Activated B cell treated with CpG ODN at 0.5 μM for 24 hours (primary cell): Measurements from ENCODE around the gene GOLT1A. TPM values are rescaled to one million over a fixed set of nuclear protein-coding genes. Genes with fewer than 3 reads are reported as not detected.

ENCODE experiments used
- ATAC-seq: fragments of 200-7000 bp; cut with Tn5 transposase; one replicate; pipeline ENCODE4 v1.10.0; 2021; ENCODE audit warnings: low read depth, mild to moderate bottlenecking, moderate library complexity
- CTCF ChIA-PET: fragments of 350-600 bp; sonication (Branson Sonifier 250); formaldehyde crosslinking; loops from one replicate; lab custom pipeline; 2021; ENCODE audit warnings: antibody characterized with exemption; lab: Charles Lee
- POLR2A ChIA-PET: fragments of 350-600 bp; sonication (Branson Sonifier 250); formaldehyde crosslinking; loops from one replicate; lab custom pipeline; 2021; ENCODE audit warnings: antibody characterized with exemption; lab: Charles Lee
- DNase-seq: peaks from one replicate; pipeline ENCODE4 v3.0.0; 2022
- H3K27ac Mint-ChIP-seq: one replicate; pipeline ENCODE4 v1.8.0; 2020; ENCODE audit warnings: mixed read lengths
- H3K27me3 Mint-ChIP-seq: one replicate; pipeline ENCODE4 v1.8.0; 2021; ENCODE audit warnings: mixed read lengths
- H3K36me3 Mint-ChIP-seq: one replicate; pipeline ENCODE4 v1.8.0; 2021; ENCODE audit warnings: low read depth, mixed read lengths
- H3K4me1 Mint-ChIP-seq: one replicate; pipeline ENCODE4 v1.8.0; 2021; ENCODE audit warnings: mixed read lengths
- H3K4me3 Mint-ChIP-seq: one replicate; pipeline ENCODE4 v1.8.0; 2020; ENCODE audit warnings: mild to moderate bottlenecking, mixed read lengths
- H3K9me3 Mint-ChIP-seq: one replicate; pipeline ENCODE4 v1.8.0; 2020; ENCODE audit warnings: mixed read lengths
- CTCF ChIP-seq: fragments of 200-600 bp; IDR thresholded peaks from one replicate; pipeline ENCODE4 v1.8.0; 2022; ENCODE audit warnings: antibody characterized with exemption, mild to moderate bottlenecking
- intact Hi-C: fragments of 100-400 bp; cut with micrococcal nuclease; formaldehyde crosslinking; loops from one replicate; pipeline ENCODE4 v1.15.1; 2024
- total RNA-seq: library from RNA; stranded (reverse); gene quantifications from 2 replicates; pipeline ENCODE4 v1.2.3, GENCODE V29; 2022

GOLT1A gene
- total RNA-seq, 1 donor from 2014 or later: not detected

GRCh38 chr1:204257446-204257845 is 43.7 kb upstream of the GOLT1A start:
- POLR2A ChIA-PET: no interaction called here
- H3K9me3 Mint-ChIP-seq: no peaks in the 10 kb centered on the region
- CTCF ChIA-PET: interaction anchor here (1.6 kb wide), 1 partner anchor 141 kb away, joined by 6 read pairs; no protein-coding TSS in a partner anchor

GRCh38 chr1:204256531-204256930 is 42.7 kb upstream of the GOLT1A start:
- Mint-ChIP-seq H3K4me3 (no peak overlapping the region), H3K27ac (no peak overlapping the region), H3K27me3 (no peaks in the 10 kb centered on the region), H3K9me3 (no peaks in the 10 kb centered on the region), H3K4me1 (no peaks in the 10 kb centered on the region), H3K36me3 (no peaks in the 10 kb centered on the region)
- ChIA-PET CTCF (no interaction called here), POLR2A (no interaction called here)
- intact Hi-C loops: no loop called here
- no peak for TF ChIP-seq CTCF
- DNase-seq (no peak), ATAC-seq (no peak)

More at GRCh38 chr1:204257446-204257845, 43.7 kb upstream of the GOLT1A start:
- TF ChIP-seq CTCF: no peak
- DNase-seq (no peak), ATAC-seq (no peak)
- Mint-ChIP-seq H3K4me3 (no peak overlapping the region), H3K4me1 (no peaks in the 10 kb centered on the region), H3K27me3 (no peaks in the 10 kb centered on the region), H3K27ac (no peak overlapping the region), H3K36me3 (no peaks in the 10 kb centered on the region)
- intact Hi-C loops: no loop called here

DNA sequence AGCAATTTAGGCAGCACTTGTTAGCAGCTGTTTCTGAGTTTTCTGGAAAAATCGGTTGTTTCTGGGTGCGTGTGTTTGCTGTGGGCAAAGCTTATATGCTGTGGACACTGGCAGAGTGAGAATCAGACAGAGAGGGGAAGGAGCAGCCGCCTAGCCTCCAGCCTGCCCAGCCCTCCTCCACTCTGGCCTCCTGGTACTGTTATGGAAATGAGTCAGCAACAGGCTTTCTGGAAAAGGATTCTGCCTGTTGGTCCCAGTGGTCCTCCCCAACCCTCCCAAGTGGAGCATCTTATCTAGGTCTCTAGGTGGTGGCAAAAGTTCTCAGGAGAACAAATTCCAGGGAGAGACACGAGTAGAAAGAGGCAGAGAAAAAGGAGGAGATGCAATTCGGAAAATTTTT is 42.2 kb upstream of the GOLT1A start:
- H3K9me3 Mint-ChIP-seq: no peaks in the 10 kb centered on the region
- intact Hi-C loops: no loop called here
- CTCF ChIA-PET: no interaction called here
- no peak overlapping the region for H3K4me3 Mint-ChIP-seq
- H3K27ac Mint-ChIP-seq: no peak overlapping the region
- DNase-seq (no peak), ATAC-seq (no peak)
- no peaks in the 10 kb centered on the region for H3K4me1 Mint-ChIP-seq
- no peaks in the 10 kb centered on the region for H3K27me3 Mint-ChIP-seq
- POLR2A ChIA-PET: no interaction called here
- no peaks in the 10 kb centered on the region for H3K36me3 Mint-ChIP-seq
- no peak for TF ChIP-seq CTCF

- CTCF ChIA-PET: interaction anchor here (0.7 kb wide), 1 partner anchor 48 kb away, joined by 4 read pairs; no protein-coding TSS in a partner anchor
- no peak overlapping the region for H3K4me3 Mint-ChIP-seq
- ATAC-seq (no peak), DNase-seq (no peak)
- H3K27me3 Mint-ChIP-seq: no peaks in the 10 kb centered on the region
- TF ChIP-seq CTCF: no peak
- H3K4me1 Mint-ChIP-seq: no peaks in the 10 kb centered on the region
- no peaks in the 10 kb centered on the region for H3K9me3 Mint-ChIP-seq
- H3K36me3 Mint-ChIP-seq: no peaks in the 10 kb centered on the region
- intact Hi-C loops: no loop called here
- no peak overlapping the region for H3K27ac Mint-ChIP-seq
- POLR2A ChIA-PET: no interaction called here
These were observed 41.4 kb upstream of the GOLT1A start for GRCh38 chr1:204255225-204255624.

DNA sequence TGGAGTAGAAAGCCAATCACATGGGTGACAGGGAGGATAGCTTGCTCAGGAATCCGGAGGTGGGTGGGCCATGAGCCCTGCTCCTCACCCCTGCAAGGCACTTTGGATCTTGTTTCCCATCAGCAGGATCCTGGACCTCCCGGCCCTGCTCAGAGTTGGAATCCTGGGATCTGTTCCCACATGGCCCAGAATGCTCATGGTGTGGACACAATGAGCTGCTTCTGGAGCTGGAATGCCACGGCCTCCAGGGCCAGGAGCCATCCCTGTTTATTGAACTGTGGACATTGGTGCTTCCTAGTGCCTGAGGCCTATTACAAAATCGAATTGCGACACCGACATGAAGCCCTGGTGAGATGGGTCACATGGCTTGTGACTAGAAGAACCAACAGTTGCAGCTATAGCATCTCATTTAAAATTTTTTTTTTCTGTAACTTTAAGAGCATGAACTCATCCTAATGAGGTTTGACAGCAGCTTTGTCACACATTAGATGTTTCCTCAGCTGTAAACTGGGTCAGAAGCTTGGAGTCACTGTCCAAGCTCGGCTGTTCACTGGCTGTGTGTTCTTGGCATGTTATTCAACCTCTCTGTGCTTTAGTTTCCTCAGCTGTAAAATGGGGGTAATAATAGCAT is 40.4 kb upstream of the GOLT1A start:
- no peak for DNase-seq
- POLR2A ChIA-PET: no interaction called here
- H3K27ac Mint-ChIP-seq: no peak overlapping the region
- no peaks in the 10 kb centered on the region for H3K27me3 Mint-ChIP-seq
- no peak for TF ChIP-seq CTCF
- ATAC-seq: no peak
- intact Hi-C loops: no loop called here
- no peaks in the 10 kb centered on the region for H3K36me3 Mint-ChIP-seq
- H3K9me3 Mint-ChIP-seq: no peaks in the 10 kb centered on the region
- CTCF ChIA-PET: no interaction called here
- H3K4me3 Mint-ChIP-seq: no peak overlapping the region
- H3K4me1 Mint-ChIP-seq: no peaks in the 10 kb centered on the region
